Stimulated activated CD8-positive, alpha-beta memory T cell treated with anti-CD3 and anti-CD28 coated beads, Interleukin-15, amount 100 ng/mL, for 48 hours (primary cell): ENCODE measurements around the gene RAN.
"Not testable (repeated sequence)": the region's sequence is repeated elsewhere in the genome, so short reads cannot be mapped to it uniquely, and the experiment has no call there.

Experiments
- DNase-seq, 2 donors: peaks; one replicate each; pipeline ENCODE4 v3.0.0-alpha.2; 2020; ENCODE audit warnings: low read depth in 2 of 2

RAN gene

GRCh38 chr12:130871286-130872178 lies at the start of gene RAN:
Gene RAN (plus strand): TSS chr12:130872066. CDS start chr12:130872594, 528 bp downstream.
- DNase-seq = peak; percentile 94 to 95

- DNase-seq = no peak
These were observed 46.1 kb upstream of the RAN start for GRCh38 chr12:130825771-130826150.

DNA sequence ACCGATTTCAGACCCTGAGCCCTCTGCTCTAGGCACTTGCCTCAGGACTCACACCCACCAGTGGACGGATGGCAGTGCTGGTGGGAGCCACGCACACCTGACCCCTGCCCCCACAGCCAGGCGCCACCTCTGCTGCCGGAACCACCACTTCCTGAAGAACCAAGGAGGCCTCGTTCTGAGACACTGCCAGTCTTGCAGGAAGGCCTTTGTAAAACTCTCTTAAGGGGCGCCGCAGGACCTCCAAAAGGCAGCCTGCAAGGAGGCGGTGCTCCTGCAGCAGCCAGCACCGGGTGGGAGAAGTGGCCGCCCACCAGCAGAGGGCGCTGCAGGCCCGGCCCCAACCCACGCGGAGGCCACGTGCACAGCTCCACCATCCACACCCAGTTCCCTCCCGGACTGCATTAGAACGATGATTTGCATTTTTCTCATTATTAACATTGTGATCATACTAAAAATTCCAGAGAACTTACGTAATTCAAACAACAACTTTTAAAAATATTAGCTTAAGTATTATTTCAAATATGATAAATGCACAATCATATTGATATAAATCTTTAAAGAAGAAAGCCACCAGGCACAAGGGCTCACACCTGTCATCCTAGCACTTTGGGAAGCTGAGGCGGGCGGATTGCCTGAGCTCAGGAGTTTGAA lies 45.6 kb upstream of the RAN start:
- peak; percentile 65 to 71 for DNase-seq

- no peak for DNase-seq
These were observed 44.4 kb upstream of the RAN start for GRCh38 chr12:130827432-130827831.

GRCh38 chr12:130828895-130829294 lies 43.0 kb upstream of the RAN start:
- no peak for DNase-seq

- DNase-seq = no peak
These were observed 42.2 kb upstream of the RAN start for GRCh38 chr12:130829391-130830245.

GRCh38 chr12:130830246-130830551 lies 41.7 kb upstream of the RAN start:
- DNase-seq = no peak

GRCh38 chr12:130831246-130831645 lies 40.6 kb upstream of the RAN start:
- DNase-seq = no peak

DNA sequence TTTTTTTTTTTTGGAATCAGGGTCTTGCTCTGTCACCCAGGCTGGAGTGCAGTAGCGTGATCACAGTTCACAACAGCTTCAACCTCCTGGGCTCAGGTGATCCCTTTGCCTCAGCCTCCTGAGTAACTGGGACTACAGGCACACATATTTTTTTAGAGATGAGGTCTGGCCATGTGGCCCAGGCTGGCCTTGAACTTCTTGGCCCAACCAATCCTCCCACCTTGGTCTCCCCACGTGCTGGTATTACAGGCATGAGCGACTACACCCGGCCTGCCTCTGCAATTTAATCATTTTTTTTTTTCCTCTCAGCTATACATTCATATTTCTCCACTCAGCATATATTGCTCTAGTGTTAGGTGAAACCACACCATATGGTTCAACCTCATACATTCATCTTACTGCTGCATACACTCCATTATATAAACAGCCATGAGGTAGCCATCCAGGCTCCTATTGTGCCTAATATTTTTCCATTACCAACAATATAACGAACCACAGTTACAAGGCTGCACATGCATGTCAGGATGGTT lies 39.9 kb upstream of the RAN start:
- no peak for DNase-seq

GRCh38 chr12:130832561-130833209 lies 39.2 kb upstream of the RAN start:
- DNase-seq = no peak

DNA sequence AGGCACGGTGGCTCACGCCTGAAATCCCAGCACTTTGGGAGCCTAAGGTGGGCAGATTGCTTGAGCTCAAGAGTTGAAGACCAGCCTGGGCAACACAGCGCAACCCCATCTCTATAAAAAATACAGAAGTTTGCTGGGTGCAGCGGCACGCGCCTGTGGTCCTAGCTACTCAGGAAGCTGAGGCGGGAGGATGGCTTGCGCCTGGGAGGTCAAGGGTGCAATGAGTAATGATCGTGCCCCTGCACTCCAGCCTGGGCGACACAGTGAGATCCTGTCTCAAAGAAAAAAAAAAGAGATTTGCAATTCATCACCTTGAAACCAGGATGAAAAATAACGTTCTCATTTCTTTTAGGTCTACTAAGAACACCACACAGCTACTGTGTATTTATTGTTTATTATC lies 36.9 kb upstream of the RAN start:
- no peak for DNase-seq

- DNase-seq = no peak
These were observed 36.4 kb upstream of the RAN start for GRCh38 chr12:130835436-130835835.

- no peak for DNase-seq
These were observed 33.4 kb upstream of the RAN start for GRCh38 chr12:130838284-130838950.

GRCh38 chr12:130838951-130839769 lies 32.7 kb upstream of the RAN start, which contains the start of gene STX2:
Gene STX2 (minus strand): TSS chr12:130839250. CDS start chr12:130839099, 151 bp downstream.
- DNase-seq = peak; percentile 79 to 81

- DNase-seq = no peak
These were observed 32.0 kb upstream of the RAN start for GRCh38 chr12:130839770-130840404.

DNA sequence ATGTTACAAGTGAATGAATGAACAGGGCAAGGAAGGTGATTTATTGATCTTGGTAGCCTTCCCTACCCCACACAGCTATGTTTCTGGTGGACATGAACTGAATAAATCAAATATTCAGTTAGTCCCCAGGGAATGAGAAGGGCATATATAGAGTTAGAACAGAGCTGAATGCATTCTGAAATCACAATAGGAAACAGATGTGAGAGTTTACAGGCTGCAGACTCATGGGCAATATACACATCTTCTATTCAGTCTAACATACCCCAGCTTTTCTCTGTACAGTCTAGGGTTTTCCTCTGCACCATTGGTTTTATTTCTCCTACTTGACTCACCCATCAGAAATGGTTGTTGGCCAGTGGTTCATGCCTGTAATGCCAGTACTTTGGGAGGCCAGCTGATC lies 25.5 kb upstream of the RAN start:
- no peak for DNase-seq

DNA sequence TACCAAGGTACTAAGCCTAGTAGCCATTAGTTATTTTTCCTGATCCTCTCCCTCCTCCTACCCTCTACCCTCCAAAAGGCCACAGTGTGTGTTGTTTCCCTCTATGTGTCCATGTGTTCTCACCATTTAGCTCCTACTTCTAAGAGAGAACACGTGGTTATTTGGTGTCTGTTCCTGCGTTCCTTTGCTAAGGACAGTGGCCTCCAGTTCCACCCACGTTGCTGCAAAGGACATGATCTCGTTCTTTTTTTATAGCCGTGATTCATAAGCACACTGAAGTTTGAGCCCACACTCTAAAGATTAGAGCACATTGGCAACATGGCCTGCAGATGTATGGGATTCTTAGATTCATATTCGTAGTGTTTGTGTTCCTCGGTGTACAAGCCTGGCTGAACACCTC lies 24.8 kb upstream of the RAN start:
- no peak for DNase-seq

DNA sequence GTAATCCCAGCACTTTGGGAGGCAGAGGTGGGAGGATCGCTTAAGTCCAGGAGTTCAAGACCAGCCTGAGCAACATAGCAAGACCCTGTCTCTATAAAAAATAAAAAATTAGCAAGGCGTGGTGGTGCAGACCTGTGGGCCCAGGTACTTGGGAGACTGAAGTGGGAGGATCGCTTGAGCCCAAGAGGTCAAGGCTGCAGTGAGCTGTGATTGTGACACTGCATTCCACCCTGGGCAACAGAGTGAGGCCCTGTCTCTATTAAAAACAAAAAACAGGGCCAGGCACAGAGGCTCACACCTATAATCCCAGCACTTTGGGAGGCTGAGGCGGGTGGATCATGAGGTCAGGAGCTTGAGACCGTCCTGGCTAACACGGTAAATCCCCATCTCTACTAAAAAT lies 23.8 kb upstream of the RAN start:
- not testable (repeated sequence) for DNase-seq

- not testable (repeated sequence) for DNase-seq
These were observed 23.0 kb upstream of the RAN start for GRCh38 chr12:130848785-130849305.
